ENCODE data around the gene CNGA3. TPM values are rescaled to one million over a fixed set of nuclear protein-coding genes. Genes with fewer than 3 reads are reported as not detected.

CNGA3 gene
- total RNA-seq, 1 experiment from 2014 or later = not detected

DNA sequence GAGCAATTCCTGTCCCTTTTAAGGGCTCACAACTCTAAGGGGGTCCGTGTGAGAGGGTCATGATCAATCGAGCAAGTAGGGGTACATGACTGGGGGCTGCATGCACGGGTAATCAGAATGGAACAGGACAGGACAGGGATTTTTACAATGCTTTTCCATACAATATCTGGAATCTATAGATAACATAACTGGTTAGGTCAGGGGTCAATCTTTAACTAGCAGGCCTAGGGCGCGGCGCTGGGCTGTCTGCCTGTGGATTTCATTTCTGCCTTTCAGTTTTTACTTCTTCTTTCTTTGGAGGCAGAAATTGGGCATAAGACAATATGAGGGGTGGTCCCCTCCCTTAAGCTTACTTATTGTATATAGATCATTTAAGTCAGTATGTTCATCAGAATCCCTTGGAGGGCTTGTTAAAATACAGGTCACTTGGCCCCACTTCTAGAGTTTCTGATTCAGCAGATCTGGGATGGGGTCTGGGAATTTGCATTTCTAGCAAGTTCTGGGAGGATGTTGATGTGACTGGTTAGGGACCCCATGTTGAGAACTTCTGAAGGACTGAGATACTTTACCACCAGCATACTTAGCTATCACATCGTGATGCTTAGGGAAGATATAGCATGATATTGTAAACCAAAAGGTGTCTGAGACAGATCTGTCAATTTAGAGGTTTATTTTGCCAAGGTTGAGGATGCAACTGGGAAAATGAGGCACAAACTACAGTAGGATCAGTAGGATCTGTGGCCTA, 95.6 kb downstream of the CNGA3 start:
- Histone ChIP-seq H3K4me3 (ENCODE audit: low read length) (no peak overlapping the region), H3K27me3 (ENCODE audit: low read length) (no peaks in the 10 kb centered on the region), H4K20me1 (ENCODE audit: low read length) (peaks cover 16% of the 10 kb centered on the region), H3K79me2 (ENCODE audit: low read length) (peaks cover 19% of the 10 kb centered on the region), H3K4me2 (ENCODE audit: low read length) (no peak overlapping the region), H3F3A (ENCODE audit: low read length, unreplicated experiment) (no peaks in the 10 kb centered on the region), H3K4me1 (ENCODE audit: insufficient read depth, low read length) (peaks cover 13% of the 10 kb centered on the region), H3K9ac (ENCODE audit: low read length) (no peak overlapping the region), H3K9me3 (ENCODE audit: low read length) (no peaks in the 10 kb centered on the region), H3K36me3 (ENCODE audit: low read depth, low read length) (no peaks in the 10 kb centered on the region), H3K9me2 (replicated peaks; ENCODE audit: low read length) (no peaks in the 10 kb centered on the region), H2AFZ (ENCODE audit: low read length) (no peak overlapping the region), H3K27ac (ENCODE audit: low read length) (no peak overlapping the region)
- CTCF ChIA-PET = no interaction called here
- DNase-seq (no peak), ATAC-seq (no peak)
- BruUV-seq (replicated peaks) = no TSS peak
- POLR2A ChIA-PET (ENCODE audit: unreplicated experiment) = no interaction called here
- intact Hi-C loops (cut with micrococcal nuclease) = loop anchor here (10.0 kb wide), 1 partner anchor 163 kb away; the partner anchor contains the start of genes COA5 and UNC50
- TF ChIP-seq EZH2phosphoT487 (IDR thresholded peaks at IDR 0.05; ENCODE audit: borderline replicate concordance, low read length) (no peak), CTCF (conservative IDR thresholded peaks at IDR 0.05; ENCODE audit: low read depth, low read length) (no peak), EZH2 (IDR thresholded peaks at IDR 0.05; ENCODE audit: low read length, unreplicated experiment) (no peak)

DNA sequence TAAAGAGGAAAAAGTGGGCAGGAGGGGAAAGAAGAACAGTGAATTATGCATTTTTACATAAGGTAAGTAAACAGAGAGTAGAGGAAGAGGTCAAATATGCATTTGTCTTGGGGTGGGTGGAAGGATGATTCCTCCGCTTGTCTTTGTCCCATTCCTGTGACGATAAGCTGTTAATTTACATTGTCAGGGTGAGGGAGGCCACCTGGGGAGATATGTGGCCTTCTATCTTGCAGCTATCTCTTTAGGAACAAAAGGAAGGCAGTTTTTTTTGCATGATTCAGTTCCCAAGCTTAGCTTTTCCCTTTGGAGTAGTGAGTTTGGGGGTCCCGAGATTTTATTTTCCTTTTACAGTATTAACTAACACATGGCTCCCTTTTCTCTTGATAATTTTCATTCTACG, 96.2 kb downstream of the CNGA3 start:
- H3K36me3 ChIP-seq (ENCODE audit: low read depth, low read length) = no peaks in the 10 kb centered on the region
- H3K9me3 ChIP-seq (ENCODE audit: low read length) = no peaks in the 10 kb centered on the region
- peaks cover 25% of the 10 kb centered on the region for H3K79me2 ChIP-seq (ENCODE audit: low read length)
- no peak overlapping the region for H3K4me3 ChIP-seq (ENCODE audit: low read length)
- ATAC-seq (no peak), DNase-seq (no peak)
- H3F3A ChIP-seq (ENCODE audit: low read length, unreplicated experiment) = no peaks in the 10 kb centered on the region
- H3K9ac ChIP-seq (ENCODE audit: low read length) = no peak overlapping the region
- peaks cover 14% of the 10 kb centered on the region for H3K4me1 ChIP-seq (ENCODE audit: insufficient read depth, low read length)
- no TSS peak for BruUV-seq (replicated peaks)
- no peaks in the 10 kb centered on the region for H3K27me3 ChIP-seq (ENCODE audit: low read length)
- H3K9me2 ChIP-seq (replicated peaks; ENCODE audit: low read length) = no peaks in the 10 kb centered on the region
- no peak overlapping the region for H2AFZ ChIP-seq (ENCODE audit: low read length)
- peaks cover 20% of the 10 kb centered on the region for H4K20me1 ChIP-seq (ENCODE audit: low read length)
- no peak for TF ChIP-seq EZH2phosphoT487 (IDR thresholded peaks at IDR 0.05; ENCODE audit: borderline replicate concordance, low read length)
- no peak for TF ChIP-seq EZH2 (IDR thresholded peaks at IDR 0.05; ENCODE audit: low read length, unreplicated experiment)
- no peak for TF ChIP-seq CTCF (conservative IDR thresholded peaks at IDR 0.05; ENCODE audit: low read depth, low read length)
- POLR2A ChIA-PET (ENCODE audit: unreplicated experiment) = no interaction called here
- no peak overlapping the region for H3K4me2 ChIP-seq (ENCODE audit: low read length)
- intact Hi-C loops (cut with micrococcal nuclease) = loop anchor here (10.0 kb wide), 1 partner anchor 162 kb away; the partner anchor contains the start of genes COA5 and UNC50
- H3K27ac ChIP-seq (ENCODE audit: low read length) = no peak overlapping the region
- CTCF ChIA-PET = no interaction called here

All from PC-3 (cell line).